HS-27A (cell line): ENCODE data around the gene VPS54.

Experiments used
- DNase-seq: peaks from one replicate; pipeline ENCODE4 v3.0.0-alpha.2; 2012; ENCODE audit warnings: low read depth, missing footprints

VPS54 gene

DNA sequence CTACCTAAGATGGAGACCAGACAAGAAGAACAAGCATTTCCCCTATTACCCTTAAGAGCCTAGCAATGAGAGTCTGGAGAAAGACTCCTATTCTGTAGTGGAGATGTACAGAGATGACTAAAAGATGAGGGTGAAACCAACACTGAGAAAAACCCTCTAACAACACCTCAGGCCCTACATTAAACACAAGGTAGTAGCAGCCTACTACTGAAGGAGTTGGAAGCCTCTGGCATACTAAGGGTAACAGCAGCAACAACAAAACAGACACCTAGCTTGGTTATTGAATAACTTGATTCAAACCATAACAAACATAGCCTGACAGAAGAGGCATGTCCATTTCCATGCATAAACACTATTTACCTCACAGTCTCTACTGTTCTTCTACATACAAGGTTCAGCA lies 117.1 kb downstream of the VPS54 start:
- no peak for DNase-seq

DNA sequence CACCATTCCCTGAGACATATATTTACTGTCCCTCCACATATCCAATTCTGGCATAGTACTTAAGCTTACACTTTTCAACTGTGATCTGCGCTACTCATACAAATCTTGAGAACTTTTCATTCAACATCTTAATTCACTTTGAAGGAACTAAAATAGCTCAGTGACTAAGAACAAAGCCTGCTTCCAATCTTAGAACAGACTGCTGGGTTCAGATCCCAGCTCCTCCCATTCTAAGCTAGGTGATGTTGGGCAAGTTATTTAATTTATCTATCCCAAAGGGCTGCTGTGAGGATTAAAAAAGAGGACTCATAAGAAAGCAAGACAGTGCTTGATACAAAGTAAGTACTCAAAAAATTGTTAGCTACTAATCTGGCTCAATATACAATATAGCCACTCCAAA lies 119.6 kb downstream of the VPS54 start:
- DNase-seq = no peak

DNA sequence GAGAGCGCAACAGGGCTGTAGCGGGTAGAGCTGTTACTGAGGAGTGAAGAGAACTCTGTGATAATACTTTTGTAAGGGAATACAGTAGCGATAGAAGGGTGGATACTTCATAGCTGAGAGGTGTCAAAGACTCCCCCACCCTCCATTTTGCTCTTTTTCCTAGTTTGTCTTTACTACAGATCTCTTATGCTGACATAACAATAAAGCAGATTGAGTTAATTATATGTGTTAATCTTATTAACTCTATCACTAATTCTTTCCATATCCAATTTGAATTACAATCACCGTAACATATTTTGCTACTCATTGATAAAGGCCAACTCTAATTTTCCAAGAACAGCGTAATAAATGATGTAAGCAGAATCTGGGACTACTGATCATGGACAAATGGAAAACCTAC lies 120.4 kb downstream of the VPS54 start:
- no peak for DNase-seq

DNA sequence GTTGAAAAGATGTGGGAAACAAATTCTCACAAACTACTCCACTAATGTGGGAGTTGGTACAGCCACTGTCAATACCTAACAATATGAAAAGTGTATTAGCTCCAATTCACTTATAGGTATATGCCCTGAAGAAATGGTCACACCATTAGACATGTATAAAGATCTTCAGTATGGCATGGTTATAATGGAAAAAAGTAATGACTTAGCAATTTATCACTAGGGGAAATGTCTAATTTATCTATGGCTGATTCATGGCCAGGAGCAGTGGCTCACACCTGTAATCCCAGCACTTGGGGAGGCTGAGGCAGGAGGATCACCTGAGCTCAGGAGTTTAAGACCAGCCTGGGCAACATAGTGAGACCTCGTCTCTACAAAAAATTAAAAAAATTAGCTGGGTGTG lies 125.1 kb downstream of the VPS54 start:
- no peak for DNase-seq

DNA sequence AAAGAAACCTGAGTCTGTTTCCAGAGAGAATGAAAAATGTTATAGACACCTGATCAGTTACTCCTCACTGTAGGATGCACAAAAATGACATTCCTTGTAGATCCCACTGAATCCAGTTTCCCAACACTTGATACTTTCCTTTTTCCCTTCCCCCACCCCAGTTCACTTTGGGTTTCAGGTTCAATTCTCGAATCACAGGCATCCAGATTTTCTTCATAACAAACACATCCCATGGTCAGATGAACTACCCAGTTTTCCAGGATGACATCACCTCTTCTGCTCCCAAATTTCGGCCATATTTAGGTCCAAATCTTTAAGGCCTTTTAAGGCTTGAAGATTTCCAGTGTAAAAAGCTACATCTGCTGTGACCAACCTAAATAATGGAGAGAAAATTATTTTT lies 126.1 kb downstream of the VPS54 start:
- DNase-seq = no peak

DNA sequence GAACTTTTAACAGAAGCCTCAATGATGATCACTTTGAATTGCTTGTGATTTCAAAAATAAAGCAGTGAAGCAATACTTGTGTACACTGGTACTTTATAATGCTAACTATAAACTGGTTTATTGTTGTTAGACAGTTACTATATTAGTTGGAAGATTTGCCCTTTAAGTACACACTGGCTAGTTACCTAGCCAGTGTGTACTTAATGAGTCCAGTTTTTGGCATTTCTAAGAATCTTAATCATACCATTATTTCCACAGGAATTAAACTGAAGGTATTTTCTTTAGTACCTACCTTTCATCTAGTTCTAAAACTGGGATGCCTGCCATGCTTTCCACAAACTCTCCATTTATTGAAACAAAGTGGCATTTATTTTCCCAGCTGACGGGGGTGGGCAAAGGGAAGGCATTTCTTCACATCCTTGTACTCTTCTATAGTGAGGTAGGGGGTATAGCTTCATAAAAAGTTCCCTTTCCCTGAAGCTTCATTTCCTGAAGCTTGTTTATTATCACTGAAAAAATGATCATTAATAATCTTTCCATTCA lies 127.7 kb downstream of the VPS54 start:
- DNase-seq = no peak

DNA sequence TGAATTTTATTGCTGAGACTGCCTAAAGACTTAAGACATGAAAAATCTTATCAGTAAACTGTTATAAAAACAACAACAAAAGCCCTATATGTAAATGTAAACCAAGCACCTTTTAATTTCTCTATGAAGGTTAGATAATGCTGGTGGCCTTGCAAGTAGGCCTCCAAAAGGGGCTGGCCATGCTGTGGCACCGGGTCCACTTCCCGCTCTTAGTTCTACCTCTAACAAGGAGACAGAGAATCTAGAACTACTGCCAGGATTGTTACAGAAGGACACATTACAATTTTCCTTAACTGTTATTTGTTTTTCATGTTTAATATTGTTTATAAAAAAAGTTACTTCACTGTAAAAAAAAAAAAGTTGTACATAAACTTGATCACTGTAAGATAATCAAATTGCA lies 128.6 kb downstream of the VPS54 start:
- no peak for DNase-seq

DNA sequence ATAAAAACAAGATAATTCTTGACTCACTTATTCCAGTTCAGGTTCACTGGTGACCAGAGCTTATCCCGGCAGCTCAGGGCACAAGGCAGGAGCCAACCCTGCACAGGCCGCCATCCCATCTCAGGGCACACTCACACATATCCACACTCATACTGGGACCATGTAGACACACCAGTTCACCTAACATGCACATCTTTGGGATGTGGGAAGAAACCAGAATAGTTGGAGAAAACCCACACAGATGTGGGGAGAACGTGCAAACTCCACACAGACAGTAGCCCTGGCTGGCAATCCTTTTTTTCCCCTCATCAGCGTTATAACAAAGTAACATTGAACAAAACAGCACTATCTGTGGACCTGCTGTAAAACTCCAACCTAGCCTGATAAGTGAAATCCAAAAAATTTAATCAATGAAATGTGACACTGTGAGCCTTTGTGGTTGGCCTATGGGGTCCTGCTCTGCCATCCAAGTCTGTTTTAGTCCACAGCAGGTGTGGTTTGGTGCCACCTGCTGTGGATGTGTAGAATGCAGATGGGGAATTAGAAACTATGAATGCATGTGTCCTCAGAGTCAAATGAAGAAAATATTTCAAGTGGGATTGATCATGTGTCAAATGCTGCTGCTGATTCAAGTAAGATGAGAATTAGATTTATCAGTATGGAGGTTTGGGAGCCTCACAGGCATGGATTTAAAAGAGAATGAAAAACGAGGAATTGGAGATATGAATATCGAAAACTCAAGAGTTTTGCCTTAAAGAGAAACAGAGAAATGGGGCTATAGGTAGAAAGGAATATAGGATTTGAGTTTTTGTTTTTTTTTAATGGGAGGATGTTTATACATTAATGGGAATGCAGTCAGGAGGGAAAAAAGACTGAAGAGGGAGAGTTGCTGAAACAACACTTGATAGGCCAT lies 130.5 kb downstream of the VPS54 start:
- DNase-seq = no peak

DNA sequence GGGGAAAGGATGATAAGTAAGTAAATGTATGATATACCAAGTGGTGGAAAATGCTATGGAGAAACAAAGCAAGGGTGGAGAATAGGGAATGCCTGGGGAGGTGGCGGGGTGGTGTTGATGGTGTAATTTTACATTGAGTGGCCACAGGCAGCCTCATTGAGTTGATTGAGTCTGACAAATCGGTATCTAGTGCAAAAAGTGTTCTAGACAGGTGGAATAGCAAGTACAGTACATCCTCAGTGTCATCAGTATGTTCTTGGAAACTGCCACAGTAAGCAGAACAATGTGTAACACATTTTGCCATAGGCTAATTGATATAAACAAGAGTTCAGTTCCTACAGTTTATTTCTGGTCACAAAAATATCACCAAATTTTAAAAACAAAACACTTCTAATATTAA lies 131.2 kb downstream of the VPS54 start:
- DNase-seq = no peak

DNA sequence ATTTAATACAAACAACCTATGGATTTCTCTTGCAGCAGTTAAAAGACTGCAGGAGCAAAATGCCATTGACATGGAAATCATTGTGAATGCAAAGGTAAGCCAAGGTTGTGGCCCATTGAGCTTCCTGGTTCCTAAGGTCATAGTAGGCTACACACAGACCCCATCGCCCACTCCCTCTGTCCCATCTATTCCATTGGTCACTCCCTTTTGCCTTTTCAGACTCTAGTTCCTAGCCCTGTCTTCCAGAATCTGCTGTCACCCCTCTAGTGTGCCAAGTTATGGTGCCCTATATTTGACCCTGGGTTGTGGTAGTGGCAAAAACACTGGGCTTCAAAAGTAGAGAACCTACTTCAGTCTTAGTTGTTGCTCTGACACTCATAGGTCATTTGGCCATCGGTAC lies 132.8 kb downstream of the VPS54 start:
- no peak for DNase-seq

DNA sequence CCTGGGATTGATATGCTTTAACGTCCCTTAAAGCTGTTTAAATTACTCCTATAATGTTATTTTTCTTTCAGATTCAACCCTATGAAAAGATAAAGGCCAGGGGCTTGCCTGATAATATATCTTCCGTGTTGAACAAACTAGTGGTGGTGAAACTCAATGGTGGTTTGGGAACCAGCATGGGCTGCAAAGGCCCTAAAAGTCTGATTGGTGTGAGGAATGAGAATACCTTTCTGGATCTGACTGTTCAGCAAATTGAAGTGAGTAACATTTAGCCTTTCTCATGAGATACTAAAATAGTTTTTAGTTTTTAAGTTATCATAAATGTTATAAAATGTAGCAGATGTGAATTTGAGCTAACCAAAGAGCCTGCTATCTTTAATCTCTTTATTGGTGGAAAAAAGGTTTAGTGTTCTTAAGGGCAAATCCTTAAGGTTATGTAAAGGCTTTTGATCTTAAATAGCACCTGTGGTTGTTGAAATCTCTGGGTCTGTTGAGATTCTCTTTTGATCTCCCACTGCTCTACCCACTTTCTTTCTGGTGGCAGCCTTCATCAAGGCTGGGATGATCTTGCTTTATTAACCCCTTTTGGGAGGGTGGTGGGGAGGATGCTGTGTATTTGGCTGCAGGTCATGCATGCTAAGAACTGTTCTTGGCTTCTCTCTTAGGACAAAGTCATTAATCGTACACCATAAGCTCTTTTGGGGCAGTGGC lies 136.7 kb downstream of the VPS54 start:
- DNase-seq = no peak

DNA sequence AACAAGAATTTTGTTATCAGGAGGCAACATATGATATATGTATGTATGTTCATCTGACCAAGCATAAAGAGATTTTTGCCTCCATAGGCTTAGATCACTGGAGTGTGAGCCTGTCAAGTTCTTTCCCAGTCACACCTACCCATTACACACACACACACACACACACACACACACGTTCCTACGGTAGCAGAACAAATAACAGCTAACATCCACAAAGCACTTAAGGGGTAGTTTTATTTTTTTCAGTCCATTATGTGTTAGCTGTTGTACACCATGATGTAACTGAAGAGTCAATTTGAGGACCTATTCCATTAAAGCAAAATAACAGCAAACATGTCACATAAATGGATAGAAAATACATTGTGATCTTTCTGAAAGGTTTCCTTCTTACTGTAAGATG lies 138.0 kb downstream of the VPS54 start:
- no peak for DNase-seq

DNA sequence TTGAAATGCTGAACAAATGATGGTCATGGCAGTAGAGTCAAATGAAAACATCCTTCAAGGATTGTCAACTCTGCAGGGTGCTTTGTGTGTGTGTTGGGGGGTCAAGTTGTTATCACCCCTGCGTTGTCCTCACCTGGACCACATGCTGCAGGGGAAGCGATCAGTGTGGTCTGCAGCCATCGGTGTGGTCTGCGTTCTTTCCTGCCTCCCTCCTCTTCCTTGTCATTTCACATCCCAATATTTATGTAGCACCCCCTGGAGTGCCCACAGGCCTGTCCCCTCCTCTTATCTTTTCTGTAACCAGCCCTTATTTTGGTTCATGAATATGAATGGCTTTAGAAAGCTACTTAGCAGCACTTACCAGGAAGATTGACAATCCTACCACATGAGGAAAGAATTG lies 138.6 kb downstream of the VPS54 start:
- no peak for DNase-seq

DNA sequence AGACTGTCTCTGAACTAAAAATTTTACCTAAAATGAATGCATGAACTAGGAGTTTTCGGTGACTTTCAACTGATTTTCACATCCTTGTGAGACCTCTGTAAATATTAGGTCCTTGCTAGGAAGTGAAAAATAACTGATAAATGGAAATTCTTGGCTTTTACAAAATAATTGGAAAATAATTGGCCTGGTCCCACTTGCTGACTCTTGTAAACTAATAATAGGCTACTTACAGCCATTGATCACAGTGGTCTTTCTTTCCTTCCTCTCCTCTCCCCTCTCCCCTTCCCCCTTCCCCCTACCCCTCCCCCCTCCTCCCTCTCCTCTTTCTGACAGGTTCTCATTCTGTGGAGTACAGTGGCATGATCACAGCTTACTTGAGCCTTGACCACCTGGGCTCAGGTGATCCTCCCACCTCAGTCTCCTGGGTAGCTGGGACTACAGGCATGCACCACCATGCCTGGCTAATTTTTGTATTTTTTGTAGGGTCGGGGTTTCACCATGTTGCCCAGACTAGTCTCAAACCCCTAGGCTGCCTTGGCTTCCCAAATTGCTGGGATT lies 139.3 kb downstream of the VPS54 start:
- DNase-seq = no peak

DNA sequence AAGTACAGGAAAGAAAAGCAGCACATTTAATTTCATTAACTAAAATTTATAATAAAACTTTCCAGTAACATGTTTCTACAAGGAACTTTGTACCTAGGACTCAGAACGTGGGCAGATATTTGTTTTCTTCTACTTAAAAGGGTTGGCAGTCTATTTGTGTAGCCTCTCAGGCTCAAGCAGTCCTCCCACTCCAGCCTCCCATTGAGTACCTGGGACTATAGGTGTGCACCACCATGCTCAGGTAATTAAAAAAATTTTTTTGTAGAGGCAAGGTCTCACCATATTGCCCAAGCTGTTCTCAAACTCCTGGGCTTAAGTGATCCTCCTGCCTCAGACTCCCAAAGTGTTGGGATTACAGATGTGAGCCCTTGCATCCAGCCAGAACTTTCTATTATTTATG lies 140.7 kb downstream of the VPS54 start:
- no peak for DNase-seq

DNA sequence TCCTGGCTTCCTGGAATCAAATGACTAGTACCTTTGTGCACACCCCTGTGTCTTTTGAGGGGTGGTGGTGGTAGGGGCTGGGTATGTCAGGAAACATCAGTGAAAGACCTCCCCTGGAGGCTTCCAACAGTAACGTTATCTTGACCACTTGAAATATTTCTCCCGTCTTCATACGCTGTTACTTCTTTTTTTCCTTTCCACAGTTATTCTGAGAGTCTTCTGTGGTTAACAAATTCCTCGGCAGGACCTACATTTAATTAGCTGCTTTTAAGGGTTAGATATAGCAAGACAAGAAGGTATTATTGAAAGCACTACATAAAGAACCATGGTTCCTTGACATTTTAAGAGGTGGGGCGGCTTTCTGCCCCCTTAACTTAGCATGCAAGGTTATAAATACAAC lies 142.9 kb downstream of the VPS54 start:
- DNase-seq = no peak

DNA sequence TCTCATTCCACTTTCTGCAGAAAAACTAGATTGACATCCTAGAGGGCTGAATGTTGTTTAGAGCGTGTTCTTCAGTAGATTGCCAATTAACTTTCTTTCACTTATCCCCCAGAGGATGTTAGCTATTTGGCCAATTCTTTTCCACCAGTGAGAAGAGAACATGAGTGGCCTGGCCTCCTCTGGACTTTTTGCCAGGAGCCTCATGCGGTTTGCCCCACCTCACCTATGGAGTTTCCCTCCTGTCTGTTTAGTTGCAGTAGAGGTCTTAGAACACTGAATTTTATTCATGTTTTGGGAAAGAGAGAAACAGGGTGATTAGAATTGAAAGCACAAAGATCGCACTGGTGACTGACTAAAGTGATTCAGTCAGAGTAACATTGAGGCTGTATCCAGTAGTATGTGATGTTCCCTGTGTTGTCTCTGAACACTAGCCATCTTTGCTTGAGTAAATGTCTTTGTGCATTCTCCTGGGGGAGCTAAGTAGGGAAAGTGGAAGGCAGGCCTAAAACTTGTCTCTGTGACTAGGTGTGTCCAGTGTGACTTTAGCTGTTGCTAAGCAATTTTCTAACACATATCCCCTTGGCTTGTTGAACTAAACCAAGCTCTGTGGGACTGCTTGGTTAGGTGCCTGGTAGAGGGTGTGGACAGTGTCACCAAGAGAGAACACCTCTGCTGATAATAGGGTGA lies 143.5 kb downstream of the VPS54 start:
- no peak for DNase-seq

DNA sequence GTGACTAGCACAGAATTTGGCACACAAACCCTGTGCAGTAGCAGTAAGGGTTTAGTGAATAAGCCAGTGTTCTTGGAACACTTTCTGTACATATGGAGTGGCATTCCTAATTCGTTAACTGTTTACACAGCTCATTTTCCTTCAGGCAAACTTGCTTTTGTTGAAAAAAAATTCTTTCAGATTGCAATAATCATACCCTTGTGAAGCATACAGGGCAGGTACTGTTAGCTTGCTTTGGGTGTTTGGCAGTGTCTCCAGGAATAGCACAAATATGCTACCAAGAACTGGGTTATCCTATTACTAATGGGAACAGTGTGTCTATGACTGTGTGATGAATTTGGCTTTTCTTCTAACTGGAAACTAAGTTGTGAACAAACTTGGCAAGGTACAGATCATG lies 144.1 kb downstream of the VPS54 start:
- no peak for DNase-seq

DNA sequence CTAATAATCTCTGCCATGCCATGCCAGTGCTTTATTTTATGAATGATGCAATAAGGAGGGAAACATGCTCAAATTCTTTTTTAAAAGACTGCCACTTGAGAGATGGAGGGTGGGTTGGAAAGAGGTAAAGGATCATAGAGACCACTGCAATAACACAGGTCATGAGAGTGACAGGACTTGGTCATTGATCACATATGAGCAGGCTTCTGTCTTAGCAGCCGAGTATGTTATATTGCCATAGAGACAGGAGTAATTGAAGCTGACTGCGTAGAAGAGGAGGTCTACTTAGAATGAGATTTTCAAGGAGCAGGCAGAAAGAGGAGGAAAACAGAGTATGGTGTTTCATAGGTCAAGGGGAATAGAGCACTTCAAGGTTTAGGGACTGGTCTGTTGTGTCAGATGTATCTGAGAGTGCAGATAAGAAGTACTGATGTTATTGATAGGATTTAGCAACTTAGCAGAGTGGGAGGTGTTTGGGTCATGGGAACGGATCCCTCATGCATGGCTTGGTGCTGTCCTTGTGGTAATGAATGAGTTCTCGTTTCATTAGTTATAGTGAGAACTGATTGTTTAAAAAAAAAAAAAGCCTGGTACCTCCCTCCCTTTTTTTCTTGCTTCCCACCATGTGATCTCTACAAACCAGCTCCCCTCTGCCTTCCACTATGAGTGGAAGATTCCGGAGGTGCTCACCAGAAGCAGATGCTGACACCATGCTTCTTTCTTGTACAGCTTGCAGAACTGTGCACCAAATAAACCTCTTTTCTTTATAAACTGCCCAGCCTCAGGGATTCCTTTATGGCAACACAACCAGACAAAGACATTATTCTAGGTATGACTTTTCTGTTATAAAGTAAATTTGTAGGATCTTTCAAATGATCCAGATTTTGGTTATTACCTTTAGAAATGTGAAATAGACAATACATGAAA lies 144.8 kb downstream of the VPS54 start:
- DNase-seq = no peak

DNA sequence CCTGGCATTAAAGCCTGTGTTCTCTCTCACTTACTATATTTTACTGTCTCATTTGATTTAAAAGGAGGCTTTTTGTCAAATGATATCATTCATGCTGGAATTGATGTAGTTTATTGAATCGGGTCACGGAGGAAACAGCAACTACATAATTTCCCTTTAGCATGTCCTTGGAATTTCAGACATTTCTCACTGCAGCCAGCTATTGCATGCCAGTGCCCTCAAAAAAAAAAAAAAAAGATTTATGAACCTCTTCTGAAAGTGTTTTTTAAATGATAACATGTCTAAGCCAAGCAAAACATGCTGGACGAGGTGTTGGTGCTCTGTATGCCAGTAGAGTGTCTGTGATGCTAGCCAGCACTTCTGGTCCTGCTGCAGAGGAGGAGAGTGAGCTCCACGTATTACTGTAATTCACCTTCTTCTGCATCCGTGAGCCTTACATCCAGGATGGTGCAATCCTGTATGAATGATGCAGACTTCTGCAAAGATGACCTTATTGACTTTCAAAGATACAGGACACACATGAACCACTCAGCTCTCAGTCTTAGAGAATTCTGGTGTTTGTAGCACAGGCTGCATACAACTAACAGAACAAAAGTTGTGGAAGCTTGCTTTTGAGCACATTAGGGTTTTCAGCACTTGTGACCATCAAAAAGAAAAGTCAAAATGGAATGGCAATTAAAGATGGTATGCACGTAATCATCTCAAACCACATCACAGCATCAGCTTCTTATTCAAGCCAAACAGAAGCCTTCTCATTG lies 146.5 kb downstream of the VPS54 start:
- DNase-seq = no peak

DNA sequence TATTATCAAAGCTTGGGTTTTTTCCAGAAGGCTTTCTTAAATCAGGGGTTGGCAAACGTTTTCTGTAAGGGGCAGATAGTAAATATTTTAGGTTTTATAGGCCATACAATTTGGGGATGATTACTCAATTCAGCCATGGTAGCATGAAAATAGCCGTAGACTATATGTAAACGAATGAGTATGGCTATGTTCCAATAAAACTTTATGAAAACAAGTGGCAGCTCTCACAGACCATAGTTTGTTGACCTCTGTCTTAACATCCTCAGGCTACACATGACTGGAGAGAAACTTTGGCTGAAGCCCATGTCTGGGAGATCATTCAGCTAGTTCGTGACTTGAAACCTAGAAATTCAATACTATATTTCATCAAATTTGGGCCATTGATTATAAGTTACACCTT lies 147.4 kb downstream of the VPS54 start:
- no peak for DNase-seq
